ENCODE results near the gene RRP9. TPM values are rescaled to one million over a fixed set of nuclear protein-coding genes. Genes with fewer than 3 reads are reported as not detected.

Gene RRP9
- total and polyA plus RNA-seq, 2 donors (not counting 3 experiments of a cell fraction or from before 2014, with no cell fraction given), result 26.0 to 30.1 TPM

- FAIRE-seq (no peak), DNase-seq (ENCODE audit: low read depth, low spot score) (no peak)
- no peak for TF ChIP-seq MYC (IDR thresholded peaks at IDR 0.05; ENCODE audit: low read depth, low read length)
- TF ChIP-seq JUN (IDR thresholded peaks at IDR 0.05; ENCODE audit: borderline replicate concordance, insufficient read depth, insufficient read length, low read depth), result no peak
- TF ChIP-seq GATA2 (IDR thresholded peaks at IDR 0.05; ENCODE audit: insufficient read depth, insufficient read length, low read depth, low read length), result no peak
- TF ChIP-seq POLR2A (IDR thresholded peaks at IDR 0.05; ENCODE audit: low read depth, low read length), result no peak
- no peak for TF ChIP-seq EZH2 (IDR thresholded peaks at IDR 0.05; ENCODE audit: borderline replicate concordance, low read depth, low read length, severe bottlenecking)
- TF ChIP-seq FOS (IDR thresholded peaks at IDR 0.05; ENCODE audit: borderline replicate concordance, insufficient read depth, low read length), result no peak
- no peak for TF ChIP-seq CTCF (IDR thresholded peaks at IDR 0.05; ENCODE audit: extremely low read depth in 1 of 2, insufficient read depth in 1 of 2, low read depth in 1 of 2, low read length in 2 of 2)
- no peak for TF ChIP-seq MAX (IDR thresholded peaks at IDR 0.05; ENCODE audit: insufficient read depth, insufficient read length)
- TF ChIP-seq POLR2AphosphoS5 (IDR thresholded peaks at IDR 0.05; ENCODE audit: insufficient read depth, low read depth, low read length), result no peak
- H3K9me1 ChIP-seq (replicated peaks; ENCODE audit: control insufficient read depth, extremely low read depth, insufficient read depth, low read length), result no peaks in the 10 kb centered on the region
- intact Hi-C loops (cut with micrococcal nuclease) (loop anchor here (2.0 to 10.0 kb wide), 3 partner anchors 39 to 559 kb away; partner anchors contain the start of genes ACY1, DCAF1 and MANF), dilution Hi-C loops (cut with MboI; ENCODE audit: extremely low pct_ligation_motif_present, low sequenced_read_pairs) (no loop called here)
- no peaks in the 10 kb centered on the region for H3K36me3 ChIP-seq (ENCODE audit: control insufficient read depth in 2 of 2, extremely low read depth in 1 of 2, insufficient read depth in 2 of 2, low read length in 2 of 2)
- H3K79me2 ChIP-seq (ENCODE audit: control insufficient read depth, insufficient read depth, low read length), result peaks cover 16% of the 10 kb centered on the region
- H3K4me3 ChIP-seq (replicated peaks in 1 of 3; ENCODE audit: insufficient read depth in 1 of 3, low read depth in 1 of 3, low read length in 3 of 3), result no peak overlapping the region
- no peaks in the 10 kb centered on the region for H4K20me1 ChIP-seq (replicated peaks; ENCODE audit: control insufficient read depth, extremely low read depth, insufficient read depth, low read length)
- POLR2A ChIA-PET, result interaction anchor here (0.6 to 2.1 kb wide), 2 partner anchors 10 to 52 kb away, joined by 4 to 6 read pairs; partner anchors contain the start of gene RPL29
- H3K4me2 ChIP-seq (ENCODE audit: insufficient read depth, low read length), result no peak overlapping the region
- peak overlapping the region; percentile 87 for H2AFZ ChIP-seq (ENCODE audit: low read depth, low read length)
- no TSS peak for BruUV-seq (replicated peaks)
- H3K27ac ChIP-seq (ENCODE audit: insufficient read depth, low read depth, low read length), result no peak overlapping the region
- H3K9me3 ChIP-seq (replicated peaks; ENCODE audit: control insufficient read depth, insufficient read depth, low read length), result no peaks in the 10 kb centered on the region
- no peaks in the 10 kb centered on the region for H3K27me3 ChIP-seq (ENCODE audit: control insufficient read depth in 2 of 2, insufficient read depth in 2 of 2, low read length in 2 of 2)
- H3K9ac ChIP-seq (replicated peaks; ENCODE audit: extremely low read depth, insufficient read depth, low read length), result no peak overlapping the region
- peaks cover 21% of the 10 kb centered on the region for H3K4me1 ChIP-seq (ENCODE audit: control insufficient read depth, extremely low read depth, insufficient read depth, low read length)
- CTCF ChIA-PET, result interaction anchor here (0.8 to 2.8 kb wide), 6 partner anchors 14 to 113 kb away, joined by 3 to 46 read pairs (median 8); partner anchors contain the start of genes ABHD14A, ABHD14B and DUSP7
Observed at GRCh38 chr3:51943451-51944391, 2.0 kb upstream of the RRP9 start.

Data from endothelial cell of umbilical vein (primary cell).